ENCODE data around the gene SPRYD7.
A peak's percentile ranks its signal among the peaks of the same experiment; 100 is the strongest.

SPRYD7 gene

GRCh38 chr13:49936075-49936967 lies at the start of gene SPRYD7 (continued):
- TF ChIP-seq ZNF280C (tag by site-specific recombination; IDR thresholded peaks at IDR 0.05) = no peak
- TF ChIP-seq ZNF645 (tag by site-specific recombination; IDR thresholded peaks at IDR 0.05) = peak; percentile 90; the same call in 1 of the 2 replicates
- 0 out of 2 replicates have a peak, but pooled peaks have one; percentile 9 for TF ChIP-seq ZNF518A (tag by site-specific recombination; conservative IDR thresholded peaks at IDR 0.05; ENCODE audit: low read depth)
- TF ChIP-seq ZNF311 (tag by site-specific recombination; IDR thresholded peaks at IDR 0.05; ENCODE audit: borderline replicate concordance) = no peak
- TF ChIP-seq GLI4 (tag by site-specific recombination; IDR thresholded peaks at IDR 0.05) = peak; percentile 75; the same call in 1 of the 2 replicates
- no peak for TF ChIP-seq ZNF114 (tag by site-specific recombination; IDR thresholded peaks at IDR 0.05)
- TF ChIP-seq ZNF121 (tag by site-specific recombination; IDR thresholded peaks at IDR 0.05) = peak; percentile 51; the same call in 1 of the 2 replicates
- TF ChIP-seq ZNF175 (tag by site-specific recombination; IDR thresholded peaks at IDR 0.05) = no peak
- no peak; the same call in 1 of the 2 replicates for TF ChIP-seq INSM2 (tag by site-specific recombination; IDR thresholded peaks at IDR 0.05)
- TF ChIP-seq ZNF776 (tag by site-specific recombination; IDR thresholded peaks at IDR 0.05; ENCODE audit: borderline replicate concordance) = no peak
- TF ChIP-seq WT1 (tag by site-specific recombination; IDR thresholded peaks at IDR 0.05) = peak; percentile 53; the same call in 1 of the 2 replicates
- peak; percentile 52; the same call in 1 of the 2 replicates for TF ChIP-seq ZNF449 (tag by site-specific recombination; IDR thresholded peaks at IDR 0.05)
- no peak for TF ChIP-seq ZNF560 (tag by site-specific recombination; IDR thresholded peaks at IDR 0.05; ENCODE audit: borderline replicate concordance)
- TF ChIP-seq ZNF791 (tag by site-specific recombination; IDR thresholded peaks at IDR 0.05) = no peak
- no peak for TF ChIP-seq MEIS1 (CRISPR knock-in tag; IDR thresholded peaks at IDR 0.05; ENCODE audit: borderline replicate concordance)
- peak; percentile 87 for TF ChIP-seq KLF17 (tag by site-specific recombination; IDR thresholded peaks at IDR 0.05)
- peak; percentile 84 for TF ChIP-seq ZIC2 (tag by site-specific recombination; IDR thresholded peaks at IDR 0.05)
- no peak for TF ChIP-seq ZNF558 (tag by site-specific recombination; IDR thresholded peaks at IDR 0.05)
- TF ChIP-seq ZNF23 (tag by site-specific recombination; IDR thresholded peaks at IDR 0.05; ENCODE audit: borderline replicate concordance) = no peak
- no peak for TF ChIP-seq ZNF132 (tag by site-specific recombination; IDR thresholded peaks at IDR 0.05; ENCODE audit: borderline replicate concordance)
- no peak for TF ChIP-seq ZNF514 (tag by site-specific recombination; IDR thresholded peaks at IDR 0.05)
- no peak for TF ChIP-seq ZNF670 (tag by site-specific recombination; IDR thresholded peaks at IDR 0.05; ENCODE audit: low read depth)
- TF ChIP-seq ZNF664 (tag by site-specific recombination; IDR thresholded peaks at IDR 0.05) = no peak
- peak; percentile 68 for TF ChIP-seq ZNF660 (tag by site-specific recombination; IDR thresholded peaks at IDR 0.05)
- TF ChIP-seq ZNF510 (tag by site-specific recombination; IDR thresholded peaks at IDR 0.05; ENCODE audit: insufficient replicate concordance) = no peak
- TF ChIP-seq ZNF174 (tag by site-specific recombination; IDR thresholded peaks at IDR 0.05) = no peak
